Dendritic cell treated with granulocyte-macrophage colony-stimulating factor and Interleukin-4, amounts not matched to agents 40 ng/mL and 50 ng/mL, for 4 days (primary cell): Measurements from ENCODE around the gene TRANK1.

Experiments
- H3K27ac Mint-ChIP-seq: one replicate; pipeline ENCODE4 v1.8.0; 2022; ENCODE audit warnings: mild to moderate bottlenecking, mixed read lengths
- H3K27me3 Mint-ChIP-seq: one replicate; pipeline ENCODE4 v1.8.0; 2022; ENCODE audit warnings: mild to moderate bottlenecking, mixed read lengths
- H3K36me3 Mint-ChIP-seq: one replicate; pipeline ENCODE4 v1.8.0; 2022; ENCODE audit warnings: low read depth, mixed read lengths
- H3K4me1 Mint-ChIP-seq: one replicate; pipeline ENCODE4 v1.8.0; 2022; ENCODE audit warnings: low read depth, mixed read lengths
- H3K4me3 Mint-ChIP-seq: one replicate; pipeline ENCODE4 v1.8.0; 2022; ENCODE audit warnings: mild to moderate bottlenecking, moderate library complexity, mixed read lengths
- H3K9me3 Mint-ChIP-seq: one replicate; pipeline ENCODE4 v1.8.0; 2022; ENCODE audit warnings: mixed read lengths
- intact Hi-C: fragments of 100-400 bp; cut with micrococcal nuclease; formaldehyde crosslinking; loops from one replicate; pipeline ENCODE4 v1.15.0; 2022

Gene TRANK1

DNA sequence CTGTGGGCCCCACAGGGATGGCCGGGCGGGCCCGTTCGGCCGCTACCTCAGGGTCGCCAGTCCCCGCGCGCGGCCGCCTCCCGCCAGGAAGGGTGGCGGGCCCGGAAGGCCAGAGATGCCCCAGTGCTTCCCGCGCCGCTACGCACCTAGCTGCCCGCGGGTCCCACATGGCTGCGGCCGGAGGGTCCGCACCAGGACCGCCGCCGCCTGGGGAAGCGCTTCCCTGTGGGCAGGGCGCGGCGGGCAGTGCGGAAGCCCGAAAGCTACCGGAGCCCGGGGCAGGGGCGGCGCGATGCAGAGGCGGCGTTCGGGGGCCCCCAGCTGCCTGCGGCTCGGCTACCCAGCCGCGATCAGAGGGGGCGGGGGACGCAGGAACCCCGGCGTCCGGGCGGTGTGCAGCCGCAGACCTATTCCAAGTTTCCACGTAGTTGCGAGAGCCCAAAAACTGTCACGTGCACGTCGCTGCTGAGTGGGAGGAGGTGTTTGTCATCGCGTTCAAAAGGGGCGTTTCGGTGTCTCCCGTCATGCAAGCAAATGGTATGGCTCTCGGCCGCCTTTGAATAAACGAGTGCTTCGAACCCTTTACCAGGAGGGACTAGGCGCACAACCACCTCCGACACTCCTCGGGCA is at the start of gene TRANK1:
TSS of gene TRANK1 (minus strand) at position 414 of the 630 bp plus-strand sequence. CDS start at position 169, 245 bp downstream.
- Mint-ChIP-seq H3K36me3 (peaks cover 11% of the 10 kb centered on the region), H3K4me3 (peak within 1 kb of the TSS; percentile 89), H3K27ac (peak within 1 kb of the TSS; percentile 83), H3K27me3 (peaks cover 2% of the 10 kb centered on the region), H3K9me3 (peaks cover 12% of the 10 kb centered on the region), H3K4me1 (peaks cover 17% of the 10 kb centered on the region)
- intact Hi-C loops: no loop called here

DNA sequence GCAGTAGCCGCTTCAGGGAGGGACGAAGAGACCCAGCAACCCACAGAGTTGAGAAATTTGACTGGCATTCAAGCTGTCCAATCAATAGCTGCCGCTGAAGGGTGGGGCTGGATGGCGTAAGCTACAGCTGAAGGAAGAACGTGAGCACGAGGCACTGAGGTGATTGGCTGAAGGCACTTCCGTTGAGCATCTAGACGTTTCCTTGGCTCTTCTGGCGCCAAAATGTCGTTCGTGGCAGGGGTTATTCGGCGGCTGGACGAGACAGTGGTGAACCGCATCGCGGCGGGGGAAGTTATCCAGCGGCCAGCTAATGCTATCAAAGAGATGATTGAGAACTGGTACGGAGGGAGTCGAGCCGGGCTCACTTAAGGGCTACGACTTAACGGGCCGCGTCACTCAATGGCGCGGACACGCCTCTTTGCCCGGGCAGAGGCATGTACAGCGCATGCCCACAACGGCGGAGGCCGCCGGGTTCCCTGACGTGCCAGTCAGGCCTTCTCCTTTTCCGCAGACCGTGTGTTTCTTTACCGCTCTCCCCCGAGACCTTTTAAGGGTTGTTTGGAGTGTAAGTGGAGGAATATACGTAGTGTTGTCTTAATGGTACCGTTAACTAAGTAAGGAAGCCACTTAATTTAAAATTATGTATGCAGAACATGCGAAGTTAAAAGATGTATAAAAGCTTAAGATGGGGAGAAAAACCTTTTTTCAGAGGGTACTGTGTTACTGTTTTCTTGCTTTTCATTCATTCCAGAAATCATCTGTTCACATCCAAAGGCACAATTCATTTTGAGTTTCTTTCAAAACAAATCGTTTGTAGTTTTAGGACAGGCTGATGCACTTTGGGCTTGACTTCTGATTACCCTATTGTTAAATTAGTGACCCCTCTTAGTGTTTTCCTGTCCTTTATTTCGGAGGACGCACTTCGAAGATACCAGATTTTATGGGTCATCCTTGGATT is 48.8 kb upstream of the TRANK1 start, which contains the start of gene MLH1:
TSS of gene MLH1 (plus strand) at position 193 of the 958 bp plus-strand sequence. CDS start at position 223, 30 bp downstream.
- Mint-ChIP-seq H3K27me3 (no peaks in the 10 kb centered on the region), H3K4me1 (peaks cover 16% of the 10 kb centered on the region), H3K4me3 (no peak within 1 kb of the TSS), H3K36me3 (no peaks in the 10 kb centered on the region), H3K27ac (no peak within 1 kb of the TSS), H3K9me3 (no peaks in the 10 kb centered on the region)
- intact Hi-C loops: loop anchor here (1.0 kb wide), 1 partner anchor 85 kb away; no protein-coding TSS in a partner anchor

DNA sequence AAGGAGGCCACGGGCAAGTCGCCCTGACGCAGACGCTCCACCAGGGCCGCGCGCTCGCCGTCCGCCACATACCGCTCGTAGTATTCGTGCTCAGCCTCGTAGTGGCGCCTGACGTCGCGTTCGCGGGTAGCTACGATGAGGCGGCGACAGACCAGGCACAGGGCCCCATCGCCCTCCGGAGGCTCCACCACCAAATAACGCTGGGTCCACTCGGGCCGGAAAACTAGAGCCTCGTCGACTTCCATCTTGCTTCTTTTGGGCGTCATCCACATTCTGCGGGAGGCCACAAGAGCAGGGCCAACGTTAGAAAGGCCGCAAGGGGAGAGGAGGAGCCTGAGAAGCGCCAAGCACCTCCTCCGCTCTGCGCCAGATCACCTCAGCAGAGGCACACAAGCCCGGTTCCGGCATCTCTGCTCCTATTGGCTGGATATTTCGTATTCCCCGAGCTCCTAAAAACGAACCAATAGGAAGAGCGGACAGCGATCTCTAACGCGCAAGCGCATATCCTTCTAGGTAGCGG is 48.0 kb upstream of the TRANK1 start, which contains the start of gene EPM2AIP1:
TSS of gene EPM2AIP1 (minus strand) at position 326 of the 520 bp plus-strand sequence. CDS start at position 272, 54 bp downstream.
- Mint-ChIP-seq H3K27me3 (no peaks in the 10 kb centered on the region), H3K27ac (no peak within 1 kb of the TSS), H3K9me3 (no peaks in the 10 kb centered on the region), H3K4me3 (no peak within 1 kb of the TSS), H3K36me3 (peaks cover 7% of the 10 kb centered on the region), H3K4me1 (peaks cover 24% of the 10 kb centered on the region)
- intact Hi-C loops: loop anchor here (1.0 kb wide), 1 partner anchor 85 kb away; no protein-coding TSS in a partner anchor

DNA sequence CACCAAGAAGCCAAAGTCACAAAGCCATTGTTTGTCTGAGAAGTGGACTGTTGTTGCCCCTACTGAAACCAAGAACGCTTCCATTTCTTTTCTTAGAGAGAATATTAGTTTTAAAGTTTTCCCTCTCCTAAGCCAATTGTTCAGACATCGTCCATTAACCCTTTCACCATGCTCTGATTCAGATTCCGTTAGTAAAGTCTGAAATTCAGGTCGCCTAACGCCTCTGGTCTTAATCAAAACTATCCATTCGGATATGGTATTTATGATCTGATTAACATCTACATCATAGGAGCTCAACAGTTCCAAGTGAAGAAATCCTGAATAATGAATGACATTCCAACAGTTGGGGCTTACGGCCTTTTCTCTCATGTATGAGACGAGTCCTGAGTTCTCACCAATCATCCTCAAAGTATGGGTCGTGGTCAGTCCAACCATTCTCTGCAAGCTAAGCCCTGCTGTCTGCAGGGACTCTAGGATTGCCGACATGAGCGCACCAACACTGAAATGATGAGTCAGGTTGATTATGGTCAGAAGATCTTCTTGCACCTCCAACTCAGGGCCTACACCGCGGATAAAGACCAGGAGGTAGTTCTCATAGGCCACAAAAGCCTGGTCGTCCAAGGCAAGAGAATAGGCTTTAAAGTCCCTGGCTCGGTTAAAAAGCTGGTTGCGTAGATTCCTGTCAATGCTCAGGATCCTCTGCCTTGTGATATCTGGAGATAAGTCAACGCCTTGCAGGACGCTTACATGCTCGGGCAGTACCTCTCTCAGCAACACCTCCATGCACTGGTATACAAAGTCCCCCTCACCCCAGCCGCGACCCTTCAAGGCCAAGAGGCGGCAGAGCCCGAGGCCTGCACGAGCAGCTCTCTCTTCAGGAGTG is 47.3 kb upstream of the TRANK1 start:
- Mint-ChIP-seq H3K27ac (no peak overlapping the region), H3K36me3 (peaks cover 14% of the 10 kb centered on the region), H3K4me1 (peaks cover 22% of the 10 kb centered on the region), H3K9me3 (no peaks in the 10 kb centered on the region), H3K27me3 (no peaks in the 10 kb centered on the region), H3K4me3 (no peak overlapping the region)
- intact Hi-C loops: no loop called here

DNA sequence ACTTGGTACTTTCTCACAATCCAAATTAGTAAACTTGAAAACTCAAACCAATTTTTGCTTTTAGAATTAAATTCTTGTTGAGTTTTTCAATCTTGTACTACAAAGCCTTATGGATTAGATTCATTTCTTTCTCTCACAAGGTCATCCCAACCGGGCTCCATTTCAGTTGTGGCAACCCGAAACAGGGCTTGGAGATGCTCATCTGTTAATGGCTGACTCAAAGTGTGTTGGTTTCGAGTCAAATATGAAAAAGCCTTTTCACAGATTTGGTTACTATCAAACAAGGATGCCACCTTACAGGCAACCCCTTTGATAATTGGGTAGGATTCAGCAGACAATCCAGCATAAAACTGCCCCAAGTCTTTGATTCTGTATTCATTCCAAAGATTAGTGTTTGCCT is 46.3 kb upstream of the TRANK1 start:
- Mint-ChIP-seq H3K27ac (no peak overlapping the region), H3K4me1 (peaks cover 19% of the 10 kb centered on the region), H3K27me3 (no peaks in the 10 kb centered on the region), H3K4me3 (no peak overlapping the region), H3K9me3 (no peaks in the 10 kb centered on the region), H3K36me3 (peaks cover 24% of the 10 kb centered on the region)
- intact Hi-C loops: no loop called here

DNA sequence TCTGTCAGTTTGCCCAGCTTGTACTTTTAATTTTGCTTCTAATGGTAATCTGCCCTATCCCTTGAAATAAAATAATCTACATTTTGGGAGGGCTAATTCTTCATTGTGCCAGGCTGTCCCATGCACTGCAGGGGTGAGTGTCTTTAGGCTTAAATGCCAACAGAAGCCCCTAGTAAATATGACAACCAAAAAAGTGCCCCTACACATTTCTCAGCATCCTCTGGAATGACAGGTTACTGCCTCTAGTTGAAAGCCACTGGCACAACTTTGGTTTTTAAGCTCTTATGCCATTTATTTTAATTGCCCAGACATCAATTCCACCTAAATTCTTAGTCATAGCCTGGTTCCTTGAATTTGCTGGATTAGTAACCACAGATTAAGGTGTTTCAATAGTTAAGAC is 44.7 kb upstream of the TRANK1 start:
- peaks cover 40% of the 10 kb centered on the region for H3K36me3 Mint-ChIP-seq
- H3K27ac Mint-ChIP-seq: no peak overlapping the region
- H3K27me3 Mint-ChIP-seq: no peaks in the 10 kb centered on the region
- peak overlapping the region; percentile 51 for H3K4me3 Mint-ChIP-seq
- intact Hi-C loops: no loop called here
- no peaks in the 10 kb centered on the region for H3K9me3 Mint-ChIP-seq
- H3K4me1 Mint-ChIP-seq: peaks cover 19% of the 10 kb centered on the region

DNA sequence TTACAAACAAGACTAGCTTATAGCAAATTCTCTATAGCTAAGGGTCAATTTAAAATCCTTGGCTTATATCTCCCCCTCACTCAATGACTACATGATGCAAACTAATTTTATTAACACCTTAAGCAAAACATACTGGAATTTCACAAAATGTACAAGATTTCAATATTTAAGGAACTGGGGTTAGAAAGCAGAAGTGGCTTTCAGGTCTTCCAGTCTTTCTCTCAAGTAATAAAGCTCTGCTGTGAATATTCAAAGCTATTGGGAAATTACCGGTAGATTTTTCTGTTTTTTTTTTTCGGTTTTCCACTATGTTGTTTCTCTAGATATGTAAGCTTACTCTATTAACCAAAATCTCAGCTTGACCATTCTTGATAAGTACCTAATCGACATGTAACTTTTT is 44.2 kb upstream of the TRANK1 start:
- H3K4me3 Mint-ChIP-seq: peak overlapping the region; percentile 51
- no peaks in the 10 kb centered on the region for H3K9me3 Mint-ChIP-seq
- peaks cover 19% of the 10 kb centered on the region for H3K4me1 Mint-ChIP-seq
- no peaks in the 10 kb centered on the region for H3K27me3 Mint-ChIP-seq
- no peak overlapping the region for H3K27ac Mint-ChIP-seq
- peaks cover 46% of the 10 kb centered on the region for H3K36me3 Mint-ChIP-seq
- intact Hi-C loops: no loop called here

DNA sequence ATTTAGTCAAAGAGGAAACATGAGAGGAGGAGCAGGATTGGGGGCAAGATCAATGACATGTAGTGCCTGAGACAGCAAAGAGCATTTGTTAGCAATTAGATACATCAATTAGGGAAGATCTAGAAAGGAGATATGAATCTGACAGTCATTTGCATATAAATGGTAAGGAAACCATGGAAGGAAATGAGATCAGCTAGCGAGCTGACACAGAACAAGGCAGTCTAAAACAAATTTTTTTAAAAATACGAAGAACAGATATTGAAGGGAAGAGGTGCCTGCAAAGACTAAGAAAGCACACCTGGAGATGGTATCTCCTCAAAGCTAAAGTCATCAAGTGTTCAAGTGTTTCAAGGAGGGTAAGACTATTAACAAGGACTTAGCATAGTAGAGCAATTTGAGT is 43.5 kb upstream of the TRANK1 start:
- H3K4me1 Mint-ChIP-seq: peaks cover 19% of the 10 kb centered on the region
- H3K9me3 Mint-ChIP-seq: no peaks in the 10 kb centered on the region
- intact Hi-C loops: no loop called here
- peaks cover 52% of the 10 kb centered on the region for H3K36me3 Mint-ChIP-seq
- H3K27ac Mint-ChIP-seq: no peak overlapping the region
- no peaks in the 10 kb centered on the region for H3K27me3 Mint-ChIP-seq
- peak overlapping the region; percentile 0 for H3K4me3 Mint-ChIP-seq

DNA sequence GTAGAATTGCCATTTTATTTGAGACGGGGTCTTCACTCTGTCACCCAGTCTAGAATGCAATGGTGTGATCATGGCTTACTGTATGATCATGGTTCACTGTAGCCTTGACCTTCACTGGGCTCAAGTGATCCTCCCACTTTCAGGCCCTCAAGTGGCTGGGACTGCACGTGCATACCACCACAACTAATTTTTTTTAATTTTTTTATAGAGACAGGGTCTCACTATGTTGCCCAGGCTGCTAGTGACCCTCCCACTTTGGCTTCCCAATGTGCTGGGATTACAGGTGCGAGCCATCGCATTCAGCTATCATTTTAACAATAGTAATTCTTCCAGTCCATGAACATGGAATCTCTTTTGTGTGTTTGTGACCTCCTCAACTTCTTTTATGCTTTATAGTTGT is 36.2 kb upstream of the TRANK1 start:
- Mint-ChIP-seq H3K27ac (no peak overlapping the region), H3K36me3 (peaks cover 68% of the 10 kb centered on the region), H3K9me3 (peaks cover 33% of the 10 kb centered on the region), H3K27me3 (no peaks in the 10 kb centered on the region), H3K4me3 (no peak overlapping the region), H3K4me1 (peaks cover 5% of the 10 kb centered on the region)
- intact Hi-C loops: no loop called here

DNA sequence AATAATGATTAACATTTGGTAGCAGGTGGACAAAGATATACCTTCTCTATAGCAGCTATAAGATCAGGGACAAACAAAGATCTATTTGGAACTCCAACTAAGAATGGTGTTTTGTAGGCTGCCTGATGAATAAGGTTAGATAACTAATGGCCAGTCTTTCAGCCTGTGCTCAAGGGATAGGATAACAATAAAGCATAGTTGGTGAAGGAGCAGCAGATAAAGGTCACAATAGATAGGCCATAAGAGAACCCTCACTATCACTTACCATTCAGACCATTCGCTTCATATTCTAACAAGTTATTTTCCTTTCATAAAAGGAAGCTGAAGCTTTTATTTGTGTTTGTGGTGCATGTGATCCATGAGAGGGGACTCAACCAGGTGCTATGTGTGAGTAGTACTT is 28.3 kb upstream of the TRANK1 start:
- no peak overlapping the region for H3K27ac Mint-ChIP-seq
- H3K36me3 Mint-ChIP-seq: peaks cover 9% of the 10 kb centered on the region
- H3K4me1 Mint-ChIP-seq: peaks cover 31% of the 10 kb centered on the region
- no peaks in the 10 kb centered on the region for H3K9me3 Mint-ChIP-seq
- intact Hi-C loops: no loop called here
- no peak overlapping the region for H3K4me3 Mint-ChIP-seq
- no peaks in the 10 kb centered on the region for H3K27me3 Mint-ChIP-seq

DNA sequence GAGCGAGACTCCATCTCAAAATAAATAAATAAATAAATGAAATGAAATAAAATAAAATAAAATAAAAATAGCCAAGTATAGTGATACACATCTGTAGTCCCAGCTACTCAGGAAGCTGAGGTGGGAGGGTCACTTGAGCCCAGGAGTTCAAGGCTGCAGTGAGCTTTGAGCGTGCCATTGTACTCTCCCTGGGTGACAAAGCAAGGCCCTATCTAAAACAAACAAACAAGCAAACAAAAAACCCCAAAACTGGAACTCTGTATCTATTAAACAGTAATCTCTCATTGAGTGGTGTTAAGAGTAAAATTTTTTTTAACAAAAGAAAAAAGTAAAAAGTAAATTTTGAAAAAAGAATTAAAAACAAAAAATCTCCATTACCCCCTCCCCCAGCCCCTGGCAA is 27.3 kb upstream of the TRANK1 start:
- Mint-ChIP-seq H3K36me3 (peaks cover 9% of the 10 kb centered on the region), H3K4me1 (peaks cover 27% of the 10 kb centered on the region), H3K9me3 (no peaks in the 10 kb centered on the region), H3K27me3 (no peaks in the 10 kb centered on the region), H3K27ac (no peak overlapping the region), H3K4me3 (no peak overlapping the region)
- intact Hi-C loops: no loop called here

DNA sequence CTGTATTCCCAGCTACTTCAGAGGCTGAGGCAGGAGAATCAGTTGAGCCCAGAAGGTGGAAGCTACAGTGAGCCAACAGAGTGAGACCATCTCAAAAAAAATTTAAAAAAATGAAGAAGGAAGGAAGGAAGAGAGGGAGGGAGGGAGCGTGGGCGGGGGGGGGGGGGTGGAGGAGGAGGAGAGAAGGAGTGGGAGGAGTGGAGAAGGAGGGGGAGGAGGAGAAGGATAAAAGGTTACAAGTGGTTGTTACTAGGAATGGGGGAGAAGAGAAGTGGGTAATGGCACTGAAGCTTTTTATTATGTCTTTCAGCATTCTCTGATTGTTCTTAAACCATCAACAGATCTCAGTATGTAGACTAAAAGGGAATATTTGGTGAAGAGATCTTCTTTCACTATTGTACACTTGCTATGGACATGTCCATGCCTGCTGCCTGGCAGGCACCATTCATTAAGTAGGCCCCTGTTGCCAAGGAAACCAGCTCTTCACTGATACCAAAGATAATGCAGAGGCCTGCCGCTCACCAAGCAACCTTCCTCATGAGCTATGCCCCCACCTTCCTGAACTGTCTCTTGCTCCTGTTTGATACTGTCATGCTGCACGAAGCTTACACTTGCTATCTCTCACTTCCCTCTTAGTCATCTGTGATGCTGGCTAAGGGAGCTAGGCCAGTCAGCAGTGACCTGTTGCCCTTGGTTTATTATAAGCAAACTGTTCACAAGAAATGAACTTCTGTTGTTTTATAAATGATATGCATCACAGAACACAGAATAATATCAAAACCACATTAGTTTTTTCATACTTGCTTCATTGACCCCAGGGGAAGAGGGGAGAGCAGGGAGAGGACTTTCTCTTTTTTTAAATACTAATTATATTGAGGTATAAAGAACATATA is 24.9 kb upstream of the TRANK1 start:
- Mint-ChIP-seq H3K27me3 (no peaks in the 10 kb centered on the region), H3K4me1 (peaks cover 35% of the 10 kb centered on the region), H3K36me3 (no peaks in the 10 kb centered on the region), H3K27ac (peak overlapping the region; percentile 85), H3K9me3 (no peaks in the 10 kb centered on the region), H3K4me3 (peak overlapping the region; percentile 20)
- intact Hi-C loops: no loop called here
